Measurements from ENCODE around the gene PAQR5. TPM values are rescaled to one million over a fixed set of nuclear protein-coding genes. Genes with fewer than 3 reads are reported as not detected.

PAQR5 gene
- total RNA-seq, 4 donors from 2014 or later: 19.4 to 30.5 (median 24.5) TPM

DNA sequence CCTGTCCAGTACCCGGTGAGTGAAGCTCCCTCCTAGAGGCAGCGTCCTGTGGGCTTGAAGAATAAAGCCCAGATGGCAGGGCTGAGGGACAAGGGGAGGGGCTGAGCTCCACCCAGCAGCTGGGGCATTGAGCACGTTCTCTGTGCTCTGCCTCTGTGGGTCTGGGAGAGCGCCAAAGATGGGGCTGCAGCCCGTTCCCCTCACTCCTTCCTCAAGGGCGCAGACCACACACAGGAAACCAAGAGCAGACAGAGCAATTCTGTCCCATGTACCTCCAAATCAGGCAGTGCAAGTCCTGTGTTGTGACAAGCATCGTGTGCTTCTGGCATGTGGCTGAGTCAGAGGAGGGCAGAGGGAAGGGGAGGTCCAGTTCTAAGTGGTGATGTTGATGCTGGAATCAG, 99.8 kb downstream of the PAQR5 start:
- Histone ChIP-seq H3K27me3 (no peaks in the 10 kb centered on the region), H3K36me3 (no peaks in the 10 kb centered on the region), H3K27ac (no peak overlapping the region), H3K4me3 (no peak overlapping the region), H3K4me1 (peaks cover 0 to 7% (median 1%) of the 10 kb centered on the region in 4 donors), H3K9me3 (no peaks in the 10 kb centered on the region)
- TF ChIP-seq, protein P1, sequence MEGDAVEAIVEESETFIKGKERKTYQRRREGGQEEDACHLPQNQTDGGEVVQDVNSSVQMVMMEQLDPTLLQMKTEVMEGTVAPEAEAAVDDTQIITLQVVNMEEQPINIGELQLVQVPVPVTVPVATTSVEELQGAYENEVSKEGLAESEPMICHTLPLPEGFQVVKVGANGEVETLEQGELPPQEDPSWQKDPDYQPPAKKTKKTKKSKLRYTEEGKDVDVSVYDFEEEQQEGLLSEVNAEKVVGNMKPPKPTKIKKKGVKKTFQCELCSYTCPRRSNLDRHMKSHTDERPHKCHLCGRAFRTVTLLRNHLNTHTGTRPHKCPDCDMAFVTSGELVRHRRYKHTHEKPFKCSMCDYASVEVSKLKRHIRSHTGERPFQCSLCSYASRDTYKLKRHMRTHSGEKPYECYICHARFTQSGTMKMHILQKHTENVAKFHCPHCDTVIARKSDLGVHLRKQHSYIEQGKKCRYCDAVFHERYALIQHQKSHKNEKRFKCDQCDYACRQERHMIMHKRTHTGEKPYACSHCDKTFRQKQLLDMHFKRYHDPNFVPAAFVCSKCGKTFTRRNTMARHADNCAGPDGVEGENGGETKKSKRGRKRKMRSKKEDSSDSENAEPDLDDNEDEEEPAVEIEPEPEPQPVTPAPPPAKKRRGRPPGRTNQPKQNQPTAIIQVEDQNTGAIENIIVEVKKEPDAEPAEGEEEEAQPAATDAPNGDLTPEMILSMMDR (IDR thresholded peaks at IDR 0.05): no peak
- no peak for TF ChIP-seq POLR2A (IDR thresholded peaks at IDR 0.05)
- no peak for DNase-seq

DNA sequence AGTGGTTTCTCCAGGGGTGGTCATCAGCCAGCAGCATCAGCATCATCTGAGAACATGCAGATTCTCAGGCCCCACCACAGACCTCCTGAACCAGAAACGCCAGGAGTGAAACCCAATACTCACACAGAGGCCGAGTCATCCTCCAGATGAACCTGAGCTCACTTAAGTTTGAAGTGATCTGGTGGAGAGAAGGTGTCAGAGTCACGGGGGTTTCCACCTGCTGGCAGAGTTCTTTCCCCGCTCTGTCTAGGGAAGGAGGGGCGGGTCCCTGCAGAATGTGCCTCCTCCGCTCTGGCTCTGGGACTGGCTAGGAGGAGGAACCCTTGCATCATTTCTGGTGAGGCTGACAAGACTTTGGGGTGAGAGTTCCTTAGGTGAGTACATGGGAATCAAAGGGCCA, 102.1 kb downstream of the PAQR5 start:
- Histone ChIP-seq H3K27ac (no peak overlapping the region), H3K4me1 (no peaks in the 10 kb centered on the region), H3K27me3 (no peaks in the 10 kb centered on the region), H3K4me3 (no peak overlapping the region), H3K9me3 (no peaks in the 10 kb centered on the region), H3K36me3 (no peaks in the 10 kb centered on the region)
- DNase-seq: no peak
- TF ChIP-seq, protein P1 (IDR thresholded peaks at IDR 0.05): no peak
- no peak for TF ChIP-seq POLR2A (IDR thresholded peaks at IDR 0.05)

DNA sequence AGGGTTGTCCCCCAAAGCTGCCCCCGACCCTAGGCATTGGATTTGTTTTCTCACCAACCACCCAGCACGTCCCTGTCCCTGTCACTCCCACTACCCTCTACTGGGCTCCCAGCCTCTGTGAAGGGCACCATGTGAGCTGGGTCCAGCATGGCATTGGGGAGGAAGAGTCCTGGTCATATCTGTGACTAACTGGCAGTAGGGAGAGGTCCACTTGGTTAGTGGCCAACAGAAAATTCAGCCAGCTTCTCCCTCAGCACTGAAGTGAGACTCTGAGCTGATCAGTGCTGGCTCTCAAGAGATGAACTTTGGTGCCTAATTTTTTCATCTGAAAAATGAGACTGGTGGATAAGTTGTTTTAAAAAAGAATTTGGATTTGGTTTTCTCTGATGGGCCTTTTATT, 104.1 kb downstream of the PAQR5 start:
- H3K27ac ChIP-seq: no peak overlapping the region
- no peaks in the 10 kb centered on the region for H3K27me3 ChIP-seq
- no peak for DNase-seq
- no peaks in the 10 kb centered on the region for H3K4me1 ChIP-seq
- no peak overlapping the region for H3K4me3 ChIP-seq
- H3K9me3 ChIP-seq: no peaks in the 10 kb centered on the region
- TF ChIP-seq, protein P1 (IDR thresholded peaks at IDR 0.05): no peak
- TF ChIP-seq POLR2A (IDR thresholded peaks at IDR 0.05): no peak
- H3K36me3 ChIP-seq: no peaks in the 10 kb centered on the region

DNA sequence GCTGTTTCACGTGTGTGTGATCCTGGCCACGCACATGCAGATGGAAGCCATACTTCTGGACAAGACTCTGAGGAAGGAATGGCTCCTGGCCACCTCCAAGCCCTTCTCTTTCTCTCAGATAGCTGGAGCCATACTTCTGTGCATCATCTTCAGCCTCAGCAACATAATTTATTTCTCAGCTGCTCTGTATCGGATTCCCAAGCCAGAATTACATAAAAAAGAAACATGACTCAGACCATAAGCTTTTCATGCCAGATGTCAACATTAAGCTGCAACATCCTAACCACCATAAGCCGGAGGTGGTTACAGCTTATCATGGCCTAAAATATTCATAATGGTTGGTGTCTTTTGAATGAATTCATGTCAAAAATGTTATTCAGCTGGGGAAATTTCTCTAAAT, 104.9 kb downstream of the PAQR5 start:
- Histone ChIP-seq H3K27me3 (no peaks in the 10 kb centered on the region), H3K9me3 (no peaks in the 10 kb centered on the region), H3K27ac (no peak overlapping the region), H3K4me3 (no peak overlapping the region), H3K4me1 (no peaks in the 10 kb centered on the region), H3K36me3 (no peaks in the 10 kb centered on the region)
- DNase-seq: no peak
- TF ChIP-seq, protein P1 (IDR thresholded peaks at IDR 0.05): no peak
- no peak for TF ChIP-seq POLR2A (IDR thresholded peaks at IDR 0.05)

DNA sequence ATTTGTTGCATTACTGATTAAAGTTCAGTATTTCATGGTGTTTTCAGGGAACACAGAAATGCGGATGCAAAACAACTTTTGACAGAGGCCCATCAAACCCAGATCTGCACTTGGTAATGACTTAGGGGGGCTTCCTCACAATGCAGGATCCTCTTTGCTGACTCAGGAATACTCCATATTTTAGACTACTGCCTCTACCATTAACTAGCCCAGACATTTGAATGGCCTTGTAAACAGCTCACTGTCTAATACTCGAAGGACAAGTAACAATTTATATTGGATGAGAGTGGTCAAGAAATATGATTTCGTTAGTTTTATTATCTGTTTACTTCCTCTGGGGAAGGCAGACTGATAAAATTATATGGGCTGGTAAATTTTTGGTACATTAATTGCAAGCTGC, 106.4 kb downstream of the PAQR5 start:
- Histone ChIP-seq H3K27me3 (no peaks in the 10 kb centered on the region), H3K4me3 (no peak overlapping the region), H3K36me3 (no peaks in the 10 kb centered on the region), H3K9me3 (no peaks in the 10 kb centered on the region), H3K27ac (no peak overlapping the region), H3K4me1 (no peaks in the 10 kb centered on the region)
- no peak for TF ChIP-seq POLR2A (IDR thresholded peaks at IDR 0.05)
- TF ChIP-seq, protein P1 (IDR thresholded peaks at IDR 0.05): no peak
- DNase-seq: no peak
